AG09309 (cell line): ENCODE measurements around the gene UST.
"Not testable (repeated sequence)": the region's sequence is repeated elsewhere in the genome, so short reads cannot be mapped to it uniquely, and the experiment has no call there.

Experiments used
- DNase-seq: peaks from one replicate; pipeline ENCODE4 v3.0.0-alpha.2; 2010; ENCODE audit warnings: low read depth
- H3K4me3 ChIP-seq: 2 replicates; pipeline ENCODE4 v1.5.1; 2011; ENCODE audit warnings: mild to moderate bottlenecking, low read depth, low read length, moderate library complexity; ENCODE audit not compliant: control insufficient read depth
- CTCF ChIP-seq: IDR thresholded peaks from 2 replicates; pipeline ENCODE4 v1.5.1; 2011; ENCODE audit warnings: mild to moderate bottlenecking, low read depth, low read length, inconsistent platforms; ENCODE audit not compliant: insufficient read depth, control insufficient read depth; ENCODE audit errors: missing control alignments

The UST gene

GRCh38 chr6:149031859-149032598 is 285.2 kb downstream of the UST start:
- DNase-seq = no peak
- peak overlapping the region; percentile 31 for H3K4me3 ChIP-seq

GRCh38 chr6:149032599-149033405 is 286.0 kb downstream of the UST start:
- peak overlapping the region; percentile 31 for H3K4me3 ChIP-seq
- no peak for TF ChIP-seq CTCF
- peak; percentile 93 for DNase-seq

More at GRCh38 chr6:149031859-149032598, 285.2 kb downstream of the UST start:
- no peak for TF ChIP-seq CTCF

GRCh38 chr6:149033454-149033853 is 286.6 kb downstream of the UST start:
- no peak for DNase-seq
- H3K4me3 ChIP-seq = no peak overlapping the region
- no peak for TF ChIP-seq CTCF

GRCh38 chr6:149035766-149036165 is 288.9 kb downstream of the UST start:
- DNase-seq = no peak
- TF ChIP-seq CTCF = no peak
- no peak overlapping the region for H3K4me3 ChIP-seq

GRCh38 chr6:149037051-149037671 is 290.3 kb downstream of the UST start:
- no peak for TF ChIP-seq CTCF
- peak overlapping the region; percentile 20 for H3K4me3 ChIP-seq
- DNase-seq = no peak

- not testable (repeated sequence) for H3K4me3 ChIP-seq, DNase-seq
These were observed 292.2 kb downstream of the UST start for GRCh38 chr6:149039025-149039424.

- DNase-seq = no peak
- no peak for TF ChIP-seq CTCF
- H3K4me3 ChIP-seq = no peak overlapping the region
These were observed 295.1 kb downstream of the UST start for GRCh38 chr6:149041953-149042352.
